SU-DHL-6 (cell line): ENCODE results near the gene TRMT5.

ENCODE experiments used
- CTCF ChIP-seq: fragments of 200-600 bp; sonication (generic); IDR thresholded peaks from one replicate; pipeline ENCODE4 v1.5.1; 2017; ENCODE audit warnings: antibody characterized with exemption, mild to moderate bottlenecking, low read length, moderate library complexity; ENCODE audit not compliant: insufficient read depth, poor library complexity, severe bottlenecking
- EZH2phosphoT487 ChIP-seq: fragments of 200-600 bp; sonication (generic), shearing (Covaris generic); conservative IDR thresholded peaks from 2 replicates; pipeline ENCODE4 v1.6.1; 2018; ENCODE audit warnings: mild to moderate bottlenecking, antibody characterized with exemption, low read length, moderate library complexity, mixed read lengths

DNA sequence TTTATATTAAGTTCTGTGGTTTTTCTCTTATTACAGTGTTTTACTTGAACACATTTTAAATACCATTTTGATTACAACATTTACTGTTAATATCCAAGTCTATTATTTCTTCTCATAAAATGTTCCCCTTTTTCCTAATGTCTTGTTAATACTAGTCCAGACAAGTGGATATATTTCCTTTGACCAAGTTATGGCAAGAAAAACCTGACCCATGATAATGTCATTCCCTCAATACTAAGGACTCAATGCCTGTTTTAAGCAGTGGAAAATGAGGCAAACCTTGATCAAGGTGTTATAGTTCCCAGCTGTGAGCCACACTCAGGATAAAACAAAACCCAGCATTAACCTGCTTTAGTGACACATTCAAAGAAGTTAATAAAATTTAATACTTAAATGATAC is 12.2 kb downstream of the TRMT5 start:
- TF ChIP-seq CTCF (no peak), EZH2phosphoT487 (no peak)
